Endodermal cell (in vitro differentiated cells): Measurements from ENCODE around the gene SPOPL. TPM values are rescaled to one million over a fixed set of nuclear protein-coding genes. Genes with fewer than 3 reads are reported as not detected.

ENCODE experiments used
- DNase-seq: peaks from one replicate; pipeline ENCODE4 v3.0.0-alpha.2; 2017
- H3K27ac ChIP-seq: 2 replicates; pipeline ENCODE4 v1.5.1; 2013; ENCODE audit warnings: mild to moderate bottlenecking, low read depth, low read length, moderate library complexity
- H3K27me3 ChIP-seq: 2 replicates; pipeline ENCODE4 v1.6.1; 2013; ENCODE audit warnings: mild to moderate bottlenecking, low read length, moderate library complexity; ENCODE audit not compliant: insufficient read depth, control insufficient read depth, poor library complexity, severe bottlenecking
- H3K36me3 ChIP-seq: 2 replicates; pipeline ENCODE4 v1.7.0; 2013; ENCODE audit warnings: mild to moderate bottlenecking, low read length, moderate library complexity; ENCODE audit not compliant: control insufficient read depth, insufficient read depth
- H3K4me1 ChIP-seq: one replicate; pipeline ENCODE4 v1.7.0; 2013; ENCODE audit warnings: low read length; ENCODE audit not compliant: control insufficient read depth, insufficient read depth
- H3K4me3 ChIP-seq: 2 replicates; pipeline ENCODE4 v1.5.1; 2013; ENCODE audit warnings: mild to moderate bottlenecking, low read length, moderate library complexity
- H3K9ac ChIP-seq: 2 replicates; pipeline ENCODE4 v1.6.1; 2013; ENCODE audit warnings: mild to moderate bottlenecking, low read length, moderate library complexity; ENCODE audit not compliant: poor library complexity, severe bottlenecking; ENCODE audit errors: extremely low read depth
- H3K9me3 ChIP-seq: 2 replicates; pipeline ENCODE4 v1.6.1; 2013; ENCODE audit warnings: mild to moderate bottlenecking, low read length, moderate library complexity; ENCODE audit not compliant: control insufficient read depth
- H3K27ac Mint-ChIP-seq: 2 replicates; pipeline ENCODE4 v1.8.0; 2020; ENCODE audit warnings: mixed read lengths
- H3K27me3 Mint-ChIP-seq: 2 replicates; pipeline ENCODE4 v1.8.0; 2021; ENCODE audit warnings: mild to moderate bottlenecking, mixed read lengths; ENCODE audit not compliant: insufficient read depth
- H3K36me3 Mint-ChIP-seq: 2 replicates; pipeline ENCODE4 v1.8.0; 2020; ENCODE audit warnings: low read depth, mixed read lengths
- H3K4me1 Mint-ChIP-seq: 2 replicates; pipeline ENCODE4 v1.8.0; 2020; ENCODE audit warnings: mixed read lengths
- H3K4me3 Mint-ChIP-seq: 2 replicates; pipeline ENCODE4 v1.8.0; 2020; ENCODE audit warnings: mild to moderate bottlenecking, moderate library complexity, mixed read lengths
- H3K9me3 Mint-ChIP-seq: 2 replicates; pipeline ENCODE4 v1.8.0; 2020; ENCODE audit warnings: mild to moderate bottlenecking, mixed read lengths
- CTCF ChIP-seq: fragments of 200-600 bp; sonication (generic); conservative IDR thresholded peaks from 2 replicates; pipeline ENCODE4 v1.5.0; 2021; ENCODE audit warnings: antibody characterized with exemption, mild to moderate bottlenecking
- WGBS, 2 experiments: methylation state at CpG; one replicate each; pipeline versions ENCODE4 v1.1.5 to v1.1.7; 2013; ENCODE audit warnings: missing lambda C conversion rate in 2 of 2, mixed read lengths in 1 of 2; ENCODE audit not compliant: insufficient coverage in 1 of 2, insufficient read length in 1 of 2; 5-methylcytosine and 5-hydroxymethylcytosine counted together
- total RNA-seq, 2 donors: library from RNA; stranded (reverse); fragmentation: NEBNext Ultra II Directional in 1 of 2; extraction: Animal tissue kit (Norgen Biotek cat#: 25700) in 1 of 2; gene quantifications; 2 replicates in 1 of 2; 3 replicates in 1 of 2; pipeline ENCODE4 v1.2.1, GENCODE V29; 2021

Gene SPOPL
- total RNA-seq, 2 donors from 2014 or later, result 17.4 to 26.9 TPM

DNA sequence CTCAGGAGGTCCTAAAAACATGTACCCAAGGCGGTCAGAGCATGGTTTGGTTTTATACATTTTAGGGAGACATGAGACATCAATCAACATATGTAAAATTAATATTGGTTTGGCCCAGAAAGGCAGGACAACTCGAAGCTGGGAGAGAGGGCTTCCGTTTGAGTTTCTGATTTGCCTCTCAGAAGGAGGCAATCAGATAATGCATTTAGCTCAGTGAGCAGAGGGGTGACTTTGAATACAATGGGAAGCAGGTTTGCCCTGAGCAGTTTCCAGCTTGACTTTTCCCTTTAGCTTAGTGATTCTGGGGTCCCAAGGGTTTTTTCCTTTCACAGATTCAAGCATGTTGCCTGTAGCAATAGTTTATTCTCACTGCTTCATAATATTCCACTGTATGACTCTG lies 12.6 kb downstream of the SPOPL start:
- Mint-ChIP-seq H3K27me3 (no peaks in the 10 kb centered on the region), H3K27ac (peak overlapping the region; percentile 91), H3K4me3 (peak overlapping the region; percentile 25), H3K4me1 (peaks cover 36% of the 10 kb centered on the region), H3K36me3 (peaks cover 6% of the 10 kb centered on the region), H3K9me3 (no peaks in the 10 kb centered on the region)
- H3K9me3 ChIP-seq, result no peaks in the 10 kb centered on the region
- 27 to 51% methylated on average over 2 to 3 of the region's 3 CpGs for WGBS, 2 experiments
- H3K4me1 ChIP-seq, result peaks cover 20% of the 10 kb centered on the region
- H3K27me3 ChIP-seq, result no peaks in the 10 kb centered on the region
- DNase-seq, result no peak
- H3K36me3 ChIP-seq, result peaks cover 8% of the 10 kb centered on the region
- peak overlapping the region; percentile 1 for H3K9ac ChIP-seq
- no peak overlapping the region for H3K27ac ChIP-seq
- peak overlapping the region; percentile 51 for H3K4me3 ChIP-seq
- no peak for TF ChIP-seq CTCF

GRCh38 chr2:138515092-138515491 lies 13.5 kb downstream of the SPOPL start:
- Histone ChIP-seq H3K4me1 (peaks cover 20% of the 10 kb centered on the region), H3K36me3 (peaks cover 2% of the 10 kb centered on the region), H3K27ac (no peak overlapping the region), H3K9me3 (no peaks in the 10 kb centered on the region), H3K27me3 (no peaks in the 10 kb centered on the region), H3K4me3 (peak overlapping the region; percentile 51), H3K9ac (no peak overlapping the region)
- WGBS, 2 experiments, result 94 to 95% methylated on average over 2 to 3 of the region's 3 CpGs
- peaks cover 6% of the 10 kb centered on the region for H3K36me3 Mint-ChIP-seq
- no peak for TF ChIP-seq CTCF
- H3K27me3 Mint-ChIP-seq, result no peaks in the 10 kb centered on the region
- DNase-seq, result no peak
- H3K4me1 Mint-ChIP-seq, result peaks cover 42% of the 10 kb centered on the region
- no peak overlapping the region for H3K4me3 Mint-ChIP-seq
- H3K27ac Mint-ChIP-seq, result no peak overlapping the region
- no peaks in the 10 kb centered on the region for H3K9me3 Mint-ChIP-seq

- Mint-ChIP-seq H3K4me1 (peaks cover 44% of the 10 kb centered on the region), H3K27me3 (no peaks in the 10 kb centered on the region), H3K9me3 (no peaks in the 10 kb centered on the region), H3K36me3 (peaks cover 6% of the 10 kb centered on the region), H3K4me3 (no peak overlapping the region), H3K27ac (no peak overlapping the region)
- TF ChIP-seq CTCF, result no peak
- DNase-seq, result no peak
- H3K27me3 ChIP-seq, result no peaks in the 10 kb centered on the region
- H3K4me1 ChIP-seq, result peaks cover 20% of the 10 kb centered on the region
- H3K4me3 ChIP-seq, result peak overlapping the region; percentile 5
- no peaks in the 10 kb centered on the region for H3K9me3 ChIP-seq
- WGBS, 2 experiments, result 67 to 77% methylated on average over 3 of the region's 3 CpGs
- H3K9ac ChIP-seq, result no peak overlapping the region
- no peaks in the 10 kb centered on the region for H3K36me3 ChIP-seq
- H3K27ac ChIP-seq, result no peak overlapping the region
These were observed 14.6 kb downstream of the SPOPL start for GRCh38 chr2:138516030-138516704.
